NB4 (cell line): ENCODE results near the gene DPP4.

Experiments
- CTCF ChIP-seq: IDR thresholded peaks from one replicate; pipeline ENCODE4 v1.5.1; 2012; ENCODE audit warnings: low read depth, low read length
- POLR2A ChIP-seq: IDR thresholded peaks from 2 replicates; pipeline ENCODE4 v1.6.1; 2011; ENCODE audit warnings: mild to moderate bottlenecking; ENCODE audit not compliant: insufficient read length; ENCODE audit errors: extremely low read depth

GRCh38 chr2:162006337-162006736 is 67.7 kb downstream of the DPP4 start:
- no peak for TF ChIP-seq POLR2A
- TF ChIP-seq CTCF, result no peak
